GM12878 (cell line): ENCODE results near the gene MCC. TPM values are rescaled to one million over a fixed set of nuclear protein-coding genes. Genes with fewer than 3 reads are reported as not detected.

ENCODE experiments used
- ATAC-seq: fragments of 200-7000 bp; cut with Tn5 transposase; 3 replicates; pipeline ENCODE4 v1.9.1; 2020; ENCODE audit warnings: mild to moderate bottlenecking, moderate library complexity
- BruUV-seq: library from RNA; stranded (reverse); fragments of 400-500 nt; replicated peaks from 2 replicates; lab custom pipeline; 2021; lab: Mats Ljungman, UMichigan
- CTCF ChIA-PET: fragments of 300-600 bp; sonication (Branson Sonifier 250); formaldehyde crosslinking; extraction: SDS; loops from one replicate; lab custom pipeline; 2021; ENCODE audit warnings: inconsistent platforms; lab: Yijun Ruan, JAX
- POLR2A ChIA-PET: fragments of 350-600 bp; formaldehyde crosslinking; extraction: SDS; loops from one replicate; lab custom pipeline; 2021; ENCODE audit warnings: inconsistent platforms; lab: Charles Lee
- RAD21 ChIA-PET: fragments of 300-600 bp; sonication (Branson Sonifier 250); formaldehyde crosslinking; loops from one replicate; lab custom pipeline; 2023; ENCODE audit warnings: antibody characterized with exemption; ENCODE audit not compliant: unreplicated experiment; lab: Charles Lee
- SMC1A ChIA-PET: fragments of 300-600 bp; sonication (Branson Sonifier 250); formaldehyde crosslinking; loops from one replicate; lab custom pipeline; 2023; ENCODE audit not compliant: unreplicated experiment, uncharacterized antibody; lab: Charles Lee
- DNase-seq: peaks from one replicate; pipeline ENCODE4 v3.0.0-alpha.2; 2011; ENCODE audit warnings: low read depth, low spot score
- FAIRE-seq: peaks from 3 replicates; lab custom pipeline; 2011; peaks lifted over from hg19 to GRCh38; lab: Jason Lieb, UNC
- H2AFZ ChIP-seq: 2 replicates; pipeline ENCODE4 v1.6.0; 2011; ENCODE audit warnings: low read depth, low read length, control low read depth; ENCODE audit not compliant: control insufficient read depth
- H3K27ac ChIP-seq: 2 replicates; pipeline ENCODE4 v1.5.1; 2011; ENCODE audit warnings: control low read depth; ENCODE audit not compliant: control insufficient read depth, insufficient read depth
- H3K27me3 ChIP-seq, 2 experiments: replicated peaks in 1 of 2; 2 replicates each; pipeline versions ENCODE4 v1.6.0 to v1.6.1; 2011; ENCODE audit warnings: low read length in 1 of 2; ENCODE audit not compliant: control insufficient read depth in 2 of 2, insufficient read depth in 2 of 2
- H3K36me3 ChIP-seq, 2 experiments: 2 replicates each; pipeline ENCODE4 v1.5.1; 2011; ENCODE audit warnings: low read length in 1 of 2; ENCODE audit not compliant: control insufficient read depth in 2 of 2, insufficient read depth in 2 of 2
- H3K4me1 ChIP-seq: 2 replicates; pipeline ENCODE4 v1.6.1; 2011; ENCODE audit warnings: mild to moderate bottlenecking, low read length, moderate library complexity, mixed read lengths; ENCODE audit not compliant: control insufficient read depth, insufficient read depth
- H3K4me2 ChIP-seq: 2 replicates; pipeline ENCODE4 v1.6.0; 2011; ENCODE audit warnings: control low read depth; ENCODE audit not compliant: control insufficient read depth, insufficient read depth
- H3K4me3 ChIP-seq: fragments of 200-600 bp; sonication (generic); 2 replicates; pipeline ENCODE4 v1.5.1; 2016
- H3K79me2 ChIP-seq: 2 replicates; pipeline ENCODE4 v1.6.0; 2011; ENCODE audit warnings: low read length; ENCODE audit not compliant: control insufficient read depth, insufficient read depth
- H3K9ac ChIP-seq: 2 replicates; pipeline ENCODE4 v1.8.0; 2011; ENCODE audit warnings: low read length, control low read depth, mixed read lengths; ENCODE audit not compliant: control insufficient read depth, insufficient read depth
- H3K9me3 ChIP-seq: replicated peaks from 3 replicates; pipeline ENCODE4 v1.5.1; 2011; ENCODE audit warnings: mild to moderate bottlenecking, low read length; ENCODE audit not compliant: control insufficient read depth, insufficient read depth
- H4K20me1 ChIP-seq: 2 replicates; pipeline ENCODE4 v1.6.0; 2011; ENCODE audit not compliant: control insufficient read depth, insufficient read depth
- CBX5 ChIP-seq: sonication (generic); IDR thresholded peaks from 2 replicates; pipeline ENCODE4 v1.6.1; 2016; ENCODE audit warnings: low read depth, moderate library complexity, mild to moderate bottlenecking, inconsistent platforms
- CUX1 ChIP-seq: IDR thresholded peaks from 2 replicates; pipeline ENCODE4 v1.6.1; 2012; ENCODE audit warnings: improper control_type of control experiment, low read depth, low read length; ENCODE audit not compliant: insufficient replicate concordance
- EP300 ChIP-seq, 2 experiments: fragments of 150-350 bp in 1 of 2; IDR thresholded peaks; 2 replicates each; pipeline ENCODE4 v1.6.1; 2011 to 2012; ENCODE audit warnings: low read depth in 2 of 2, low read length in 2 of 2, borderline replicate concordance in 1 of 2, improper control_type of control experiment in 1 of 2, inconsistent platforms in 1 of 2; ENCODE audit not compliant: control insufficient read depth in 1 of 2
- FOXK2 ChIP-seq: fragments of 450-650 bp; IDR thresholded peaks from 2 replicates; pipeline ENCODE4 v1.6.1; 2017; ENCODE audit warnings: mild to moderate bottlenecking, moderate library complexity
- WGBS: methylation state at CpG from one replicate; pipeline ENCODE4 v1.1.6; 2016; ENCODE audit warnings: low lambda C conversion rate; ENCODE audit not compliant: insufficient replicate concordance, insufficient coverage; ENCODE audit errors: missing lambda C conversion rate; 5-methylcytosine and 5-hydroxymethylcytosine counted together
- in situ Hi-C: fragments of 300-500 bp; cut with MboI; formaldehyde crosslinking; loops from 9 replicates; pipeline ENCODE4 v1.14.3; 2018; ENCODE audit warnings: mixed read lengths
- intact Hi-C: fragments of 100-400 bp; cut with micrococcal nuclease; formaldehyde crosslinking; loops from one replicate; pipeline ENCODE4 v1.14.2; 2022; ENCODE audit not compliant: unreplicated experiment
- polyA plus RNA-seq, 11 experiments: library from polyadenylated mRNA; depleted of rRNA in 4 of 11; unstranded in 6 of 11; stranded (reverse) in 5 of 11; fragments of >200 nt; fragmentation: Nextera tagmentation in 4 of 11; fragmentation: Illumina TruSeq in 1 of 11; extraction: Ambion mirVana in 4 of 11; extraction: Trizol in 1 of 11; gene quantifications; 1 replicate in 1 of 11; 2 replicates in 10 of 11; pipeline versions ENCODE4 v1.2.1 to v1.2.3, GENCODE V29; 2011 to 2016; ENCODE audit warnings: inconsistent platforms in 2 of 11, missing spikeins in 2 of 11, low read depth in 1 of 11
- total RNA-seq, 4 experiments: library from RNA; depleted of rRNA in 3 of 4; stranded (reverse); fragments of >200 nt in 3 of 4; fragmentation: Illumina TruSeq in 1 of 4; extraction: Trizol in 1 of 4; gene quantifications; 2 replicates each; pipeline versions ENCODE4 v1.2.1 to v1.2.3, GENCODE V29; 2013 to 2021

The MCC gene
- total and polyA plus RNA-seq, 10 of the 15 experiments (the other 5 are each of a cell fraction or from before 2014, with no cell fraction given) = 0.03 to 0.86 (median 0.16) TPM

- TF ChIP-seq CUX1 = no peak
- TF ChIP-seq, all 136 proteins: peak for 0
Observed at GRCh38 chr5:113070901-113071300, 417.4 kb downstream of the MCC start (continued).

- no peak for FAIRE-seq
- no peaks in the 10 kb centered on the region for H3K79me2 ChIP-seq
- ChIA-PET SMC1A (no interaction called here), CTCF (no interaction called here), RAD21 (no interaction called here), POLR2A (no interaction called here)
- H3K4me3 ChIP-seq = no peak overlapping the region
- no peak overlapping the region for H3K9ac ChIP-seq
- no peak for DNase-seq
- no peak overlapping the region for H3K4me2 ChIP-seq
- H4K20me1 ChIP-seq = 0 out of 2 replicates have a peak, but pooled peaks cover 3% of the 10 kb centered on the region
- WGBS = 55% methylated on average over 2 of the region's 2 CpGs
- H2AFZ ChIP-seq = no peak overlapping the region
- TF ChIP-seq EP300 (IDR thresholded peaks at IDR 0.05; ENCODE audit: borderline replicate concordance in 1 of 2, control insufficient read depth in 1 of 2, low read depth in 2 of 2, low read length in 2 of 2) = no peak
- no peak for TF ChIP-seq CBX5
- no peak for TF ChIP-seq FOXK2
- no peaks in the 10 kb centered on the region for H3K4me1 ChIP-seq
- BruUV-seq = no TSS peak
- H3K27me3 ChIP-seq = no peaks in the 10 kb centered on the region
- H3K36me3 ChIP-seq = no peaks in the 10 kb centered on the region
- in situ Hi-C loops = no loop called here
- no peak for ATAC-seq
- no peaks in the 10 kb centered on the region for H3K9me3 ChIP-seq
- H3K27ac ChIP-seq = no peak overlapping the region
- intact Hi-C loops = no loop called here
Observed at GRCh38 chr5:113068559-113068958, 419.7 kb downstream of the MCC start.
